WTC11 (cell line): Measurements from ENCODE around the gene ZRANB1. TPM values are rescaled to one million over a fixed set of nuclear protein-coding genes. Genes with fewer than 3 reads are reported as not detected.

Source experiments
- ATAC-seq: fragments of 200-7000 bp; cut with Tn5 transposase; 2 replicates; pipeline ENCODE4 v1.10.0; 2021; ENCODE audit warnings: mild to moderate bottlenecking, moderate library complexity
- CTCF ChIA-PET: fragments of 300-600 bp; sonication (Branson Sonifier 250); formaldehyde crosslinking; loops from one replicate; lab custom pipeline; 2021; ENCODE audit warnings: antibody characterized with exemption; lab: Charles Lee
- POLR2A ChIA-PET: fragments of 350-600 bp; sonication (Branson Sonifier 250); formaldehyde crosslinking; loops from one replicate; lab custom pipeline; 2021; ENCODE audit warnings: antibody characterized with exemption; lab: Charles Lee
- DNase-seq: peaks from one replicate; pipeline ENCODE4 v3.0.0; 2021; ENCODE audit warnings: low spot score
- H3K27ac Mint-ChIP-seq: 2 replicates; pipeline ENCODE4 v1.8.0; 2021; ENCODE audit warnings: mixed read lengths
- H3K27me3 Mint-ChIP-seq: 2 replicates; pipeline ENCODE4 v1.8.0; 2021; ENCODE audit warnings: low read depth, mild to moderate bottlenecking, moderate library complexity, mixed read lengths
- H3K36me3 Mint-ChIP-seq: 2 replicates; pipeline ENCODE4 v1.8.0; 2021; ENCODE audit warnings: mixed read lengths
- H3K4me1 Mint-ChIP-seq: 2 replicates; pipeline ENCODE4 v1.8.0; 2022; ENCODE audit warnings: mixed read lengths
- H3K4me3 Mint-ChIP-seq: 2 replicates; pipeline ENCODE4 v1.8.0; 2021; ENCODE audit warnings: mild to moderate bottlenecking, moderate library complexity, mixed read lengths
- H3K9me3 Mint-ChIP-seq: 2 replicates; pipeline ENCODE4 v1.8.0; 2021; ENCODE audit warnings: mixed read lengths
- AR ChIP-seq: fragments of 250-450 bp; sonication (Bioruptor Pico); IDR thresholded peaks from 2 replicates; pipeline ENCODE4 v1.9.0; 2021; ENCODE audit warnings: mild to moderate bottlenecking
- ARID4B ChIP-seq: sonication (generic); formaldehyde crosslinking; IDR thresholded peaks from 2 replicates; pipeline ENCODE4 v1.8.0; 2023; ENCODE audit warnings: missing genetic modification reagents, mild to moderate bottlenecking, borderline replicate concordance
- ELF4 ChIP-seq: sonication (generic); formaldehyde crosslinking; IDR thresholded peaks from 2 replicates; pipeline ENCODE4 v1.8.1; 2022; ENCODE audit warnings: low read depth, mild to moderate bottlenecking, moderate library complexity, missing genetic modification reagents
- ERG ChIP-seq: fragments of 250-450 bp; sonication (Bioruptor Pico); IDR thresholded peaks from 2 replicates; pipeline ENCODE4 v1.8.0; 2021; ENCODE audit warnings: mild to moderate bottlenecking
- ETV6 ChIP-seq: sonication (generic); formaldehyde crosslinking; IDR thresholded peaks from 2 replicates; pipeline ENCODE4 v1.8.1; 2022; ENCODE audit warnings: mild to moderate bottlenecking, missing genetic modification reagents
- NFATC4 ChIP-seq: fragments of 250-450 bp; sonication (Bioruptor Pico); IDR thresholded peaks from 2 replicates; pipeline ENCODE4 v1.9.0; 2021; ENCODE audit warnings: mild to moderate bottlenecking
- NFYB ChIP-seq: sonication (generic); formaldehyde crosslinking; conservative IDR thresholded peaks from 2 replicates; pipeline ENCODE4 v1.8.0; 2022; ENCODE audit warnings: low read depth, missing genetic modification reagents
- RORB ChIP-seq: fragments of 250-450 bp; sonication (Bioruptor Pico); IDR thresholded peaks from 2 replicates; pipeline ENCODE4 v1.9.0; 2021; ENCODE audit warnings: mild to moderate bottlenecking
- STAT6 ChIP-seq: sonication (generic); formaldehyde crosslinking; conservative IDR thresholded peaks from 2 replicates; pipeline ENCODE4 v1.8.1; 2023; ENCODE audit warnings: mild to moderate bottlenecking, low read depth, missing genetic modification reagents, moderate library complexity
- TEAD4 ChIP-seq: sonication (generic); formaldehyde crosslinking; IDR thresholded peaks from 2 replicates; pipeline ENCODE4 v1.8.0; 2022; ENCODE audit warnings: mild to moderate bottlenecking, missing genetic modification reagents
- ZNF121 ChIP-seq: sonication (generic); formaldehyde crosslinking; IDR thresholded peaks from 2 replicates; pipeline ENCODE4 v1.8.0; 2023; ENCODE audit warnings: missing genetic modification reagents
- ZNF219 ChIP-seq: sonication (generic); formaldehyde crosslinking; IDR thresholded peaks from 2 replicates; pipeline ENCODE4 v1.8.0; 2023; ENCODE audit warnings: missing genetic modification reagents, mild to moderate bottlenecking, borderline replicate concordance
- ZNF232 ChIP-seq: sonication (generic); formaldehyde crosslinking; IDR thresholded peaks from 2 replicates; pipeline ENCODE4 v1.8.0; 2022; ENCODE audit warnings: mild to moderate bottlenecking, missing genetic modification reagents
- total RNA-seq: library from RNA; stranded (reverse); gene quantifications from 3 replicates; pipeline ENCODE4 v1.2.3, GENCODE V29; 2021

ZRANB1 gene
- total RNA-seq, 1 experiment from 2014 or later, result 15.9 TPM

GRCh38 chr10:124967255-124967654 lies 25.3 kb downstream of the ZRANB1 start (continued):
- TF ChIP-seq NFATC4 (CRISPR knock-in tag), result no peak
- no peak for TF ChIP-seq ARID4B (CRISPR knock-in tag)
- TF ChIP-seq RORB (CRISPR knock-in tag), result no peak
- TF ChIP-seq STAT6 (CRISPR knock-in tag), result no peak
- TF ChIP-seq ETV6 (CRISPR knock-in tag), result no peak
- TF ChIP-seq ZNF232 (CRISPR knock-in tag), result no peak

- POLR2A ChIA-PET, result no interaction called here
- ATAC-seq (no peak), DNase-seq (no peak)
- no peaks in the 10 kb centered on the region for H3K27me3 Mint-ChIP-seq
- no peak overlapping the region for H3K4me3 Mint-ChIP-seq
- H3K27ac Mint-ChIP-seq, result no peak overlapping the region
- H3K4me1 Mint-ChIP-seq, result no peaks in the 10 kb centered on the region
- no peaks in the 10 kb centered on the region for H3K9me3 Mint-ChIP-seq
- no peak for TF ChIP-seq NFYB (CRISPR knock-in tag)
- TF ChIP-seq AR (CRISPR knock-in tag), result no peak
- H3K36me3 Mint-ChIP-seq, result peaks cover 27% of the 10 kb centered on the region
- CTCF ChIA-PET, result interaction anchor here (1.4 kb wide), 1 partner anchor 21 kb away, joined by 5 read pairs; no protein-coding TSS in a partner anchor
Observed at GRCh38 chr10:124971276-124971675, 29.4 kb downstream of the ZRANB1 start.

- Mint-ChIP-seq H3K27ac (no peak overlapping the region), H3K4me1 (no peaks in the 10 kb centered on the region), H3K9me3 (no peaks in the 10 kb centered on the region), H3K36me3 (peaks cover 18% of the 10 kb centered on the region), H3K27me3 (no peaks in the 10 kb centered on the region), H3K4me3 (no peak overlapping the region)
- no peak for DNase-seq
- no peak for ATAC-seq
- TF ChIP-seq ELF4 (CRISPR knock-in tag) (no peak), ZNF121 (CRISPR knock-in tag) (peak; percentile 68; the same call in 1 of the 2 replicates)
- ChIA-PET POLR2A (interaction anchor here (0.6 kb wide), 1 partner anchor 593 kb away, joined by 5 read pairs; no protein-coding TSS in a partner anchor), CTCF (no interaction called here)
Observed at GRCh38 chr10:124972637-124973036, 30.7 kb downstream of the ZRANB1 start.

GRCh38 chr10:124974131-124974530 lies 32.2 kb downstream of the ZRANB1 start:
- ChIA-PET POLR2A (no interaction called here), CTCF (interaction anchor here (1.8 kb wide), 1 partner anchor 74 kb away, joined by 5 read pairs; no protein-coding TSS in a partner anchor)
- Mint-ChIP-seq H3K4me3 (no peak overlapping the region), H3K9me3 (no peaks in the 10 kb centered on the region), H3K36me3 (peaks cover 18% of the 10 kb centered on the region), H3K27me3 (no peaks in the 10 kb centered on the region), H3K4me1 (0 out of 2 replicates have a peak, but pooled peaks cover 3% of the 10 kb centered on the region), H3K27ac (no peak overlapping the region)
- no peak for ATAC-seq
- DNase-seq, result no peak
- no peak for TF ChIP-seq TEAD4
- TF ChIP-seq ZNF219 (CRISPR knock-in tag), result no peak
- TF ChIP-seq NFYB (CRISPR knock-in tag), result no peak
- no peak for TF ChIP-seq ARID4B (CRISPR knock-in tag)
- TF ChIP-seq ERG (CRISPR knock-in tag), result no peak
